Small intestine (tissue), 7 donors: Measurements from ENCODE around the gene MB21D2. TPM values are rescaled to one million over a fixed set of nuclear protein-coding genes. Genes with fewer than 3 reads are reported as not detected.
A peak's percentile ranks its signal among the peaks of the same experiment; 100 is the strongest.

Source experiments
- DNase-seq, 2 donors: peaks; one replicate each; pipeline versions ENCODE4 v3.0.0 to v3.0.0-alpha.2; 2013
- FAIRE-seq: peaks from 2 replicates; lab custom pipeline; 2012; peaks lifted over from hg19 to GRCh38; lab: Jason Lieb, UNC
- H3K27ac ChIP-seq, 3 donors: one replicate each; pipeline ENCODE4 v1.5.1; 2013; ENCODE audit warnings: low read length in 2 of 3, mild to moderate bottlenecking in 2 of 3, control low read depth in 1 of 3, inconsistent platforms in 1 of 3, low read depth in 1 of 3, moderate library complexity in 1 of 3
- H3K27me3 ChIP-seq, 3 donors: one replicate each; pipeline ENCODE4 v1.6.1; 2013; ENCODE audit warnings: low read length in 3 of 3, inconsistent platforms in 1 of 3; ENCODE audit not compliant: control insufficient read depth in 3 of 3, insufficient read depth in 3 of 3
- H3K36me3 ChIP-seq, 3 donors: one replicate each; pipeline ENCODE4 v1.6.1; 2013; ENCODE audit warnings: low read length in 3 of 3, inconsistent platforms in 1 of 3, low read depth in 1 of 3, mild to moderate bottlenecking in 1 of 3, moderate library complexity in 1 of 3; ENCODE audit not compliant: control insufficient read depth in 3 of 3, insufficient read depth in 2 of 3
- H3K4me1 ChIP-seq, 3 donors: one replicate each; pipeline ENCODE4 v1.6.1; 2013; ENCODE audit warnings: low read length in 2 of 3, inconsistent platforms in 1 of 3, low read depth in 1 of 3, mild to moderate bottlenecking in 1 of 3, moderate library complexity in 1 of 3; ENCODE audit not compliant: control insufficient read depth in 3 of 3, insufficient read depth in 2 of 3
- H3K4me3 ChIP-seq, 3 donors: one replicate each; pipeline ENCODE4 v1.5.1; 2013; ENCODE audit warnings: low read length in 3 of 3, control low read depth in 1 of 3, inconsistent platforms in 1 of 3, low read depth in 1 of 3, mild to moderate bottlenecking in 1 of 3, moderate library complexity in 1 of 3
- H3K9me3 ChIP-seq, 2 donors: one replicate each; pipeline ENCODE4 v1.6.1; 2013; ENCODE audit warnings: low read depth in 1 of 2, low read length in 1 of 2; ENCODE audit not compliant: control insufficient read depth in 2 of 2, insufficient read depth in 1 of 2
- whole genome bisulfite sequencing, 3 donors: extraction: QIAGEN DNeasy Blood & Tissue Kit; methylation state at CpG; one replicate each; pipeline ENCODE4 v1.1.7; 2013; 5-methylcytosine and 5-hydroxymethylcytosine counted together
- polyA plus RNA-seq, 4 donors: library from polyadenylated mRNA; stranded (reverse) in 3 of 4; unstranded in 1 of 4; fragments of 200-250 nt in 3 of 4; fragments of 120-200 nt in 1 of 4; gene quantifications; one replicate each; pipeline versions ENCODE4 v1.2.1 to v1.2.3, GENCODE V29; 2013
- donor health status: healthy with polysubstance abuse.
- donor health status: control.
- donor health status: control.
- donor health status: Bipolar disorder and iron deficiency.
- donor health status: healthy.

Gene MB21D2
- polyA plus RNA-seq, 4 donors, result 4.9 to 16.6 (median 13.6) TPM

DNA sequence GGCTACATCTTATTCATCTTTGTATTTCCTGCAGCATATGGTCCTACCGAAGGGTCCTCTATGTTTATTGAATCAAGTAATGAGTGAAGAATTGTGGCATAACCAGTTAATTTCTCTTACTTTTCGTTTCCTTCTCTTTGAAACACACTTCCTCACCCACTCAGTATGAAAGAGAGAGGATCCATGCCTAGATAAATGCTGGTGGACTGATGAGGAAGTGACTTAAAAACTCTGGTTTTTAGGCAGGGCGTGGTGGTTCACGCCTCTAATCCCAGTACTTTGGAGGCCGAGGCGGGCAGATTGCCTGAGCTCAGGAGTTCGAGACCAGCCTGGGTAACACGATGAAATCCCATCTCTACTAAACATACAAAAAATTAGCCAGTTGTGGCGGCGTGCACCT is 2.2 kb upstream of the MB21D2 start:
- no peaks in the 10 kb centered on the region for H3K36me3 ChIP-seq
- H3K4me1 ChIP-seq, result peaks cover 4 to 19% (median 6%) of the 10 kb centered on the region in 3 donors
- no peaks in the 10 kb centered on the region for H3K27me3 ChIP-seq
- 76 to 79% (median 76%) methylated on average over 10 of the region's 10 CpGs for WGBS, 3 donors
- H3K4me3 ChIP-seq, result no peak overlapping the region
- DNase-seq, result no peak
- H3K27ac ChIP-seq, result no peak overlapping the region
- H3K9me3 ChIP-seq, result no peaks in the 10 kb centered on the region
- FAIRE-seq, result no peak

DNA sequence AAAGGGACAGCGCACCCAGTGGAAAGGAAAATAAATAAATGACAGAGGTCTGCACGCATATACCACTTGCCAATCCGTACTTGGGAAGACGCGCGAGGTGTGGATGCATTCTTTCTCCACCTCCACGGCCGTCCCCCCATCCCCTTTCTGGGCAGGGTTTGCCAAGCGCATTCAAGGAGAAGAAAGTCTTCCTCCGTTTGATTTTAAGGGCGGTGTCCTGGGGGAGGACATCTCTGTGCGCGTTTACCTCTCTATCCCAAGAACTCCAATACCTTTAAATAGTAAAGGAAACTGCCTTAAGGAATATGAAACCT is 576 bp upstream of the MB21D2 start:
- H3K27ac ChIP-seq, result peak overlapping the region; percentile 90 to 98 (median 95)
- peaks cover 4 to 31% (median 7%) of the 10 kb centered on the region in 3 donors for H3K4me1 ChIP-seq
- H3K27me3 ChIP-seq, result no peaks in the 10 kb centered on the region
- FAIRE-seq, result no peak
- no peaks in the 10 kb centered on the region for H3K9me3 ChIP-seq
- peak overlapping the region; percentile 55 to 78 (median 75) for H3K4me3 ChIP-seq
- 2 to 3% (median 3%) methylated on average over 13 of the region's 13 CpGs for WGBS, 3 donors
- no peak for DNase-seq
- peaks cover 0 to 3% (median 0%) of the 10 kb centered on the region in 3 donors for H3K36me3 ChIP-seq

DNA sequence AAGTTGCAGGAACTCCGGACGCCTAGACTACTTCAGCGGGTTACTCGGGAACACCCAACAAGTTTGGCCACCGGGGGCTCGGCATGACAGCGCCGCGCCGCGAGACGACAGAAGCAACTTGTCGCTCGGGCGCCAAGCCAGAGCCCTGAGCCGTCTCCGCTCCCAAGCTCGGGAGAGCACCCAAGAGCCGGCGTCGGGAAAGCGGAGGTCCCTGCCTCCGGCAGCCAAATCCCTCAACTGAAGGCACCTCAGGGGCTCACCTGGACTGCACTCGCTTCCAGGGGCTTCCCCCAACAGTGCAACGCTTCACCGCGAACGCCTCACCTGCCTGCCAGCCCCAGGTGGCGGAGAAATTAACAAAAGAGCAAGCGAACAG is 640 bp downstream of the MB21D2 start:
- FAIRE-seq, result no peak
- H3K27me3 ChIP-seq, result no peaks in the 10 kb centered on the region
- no peaks in the 10 kb centered on the region for H3K9me3 ChIP-seq
- peak; percentile 71 to 84 for DNase-seq
- H3K4me3 ChIP-seq, result peak overlapping the region; percentile 55 to 78 (median 75)
- peaks cover 0 to 5% (median 0%) of the 10 kb centered on the region in 3 donors for H3K36me3 ChIP-seq
- H3K4me1 ChIP-seq, result peaks cover 4 to 29% (median 7%) of the 10 kb centered on the region in 3 donors
- H3K27ac ChIP-seq, result peak overlapping the region; percentile 90 to 98 (median 95)
- 1% methylated on average over 30 of the region's 30 CpGs for WGBS, 3 donors

DNA sequence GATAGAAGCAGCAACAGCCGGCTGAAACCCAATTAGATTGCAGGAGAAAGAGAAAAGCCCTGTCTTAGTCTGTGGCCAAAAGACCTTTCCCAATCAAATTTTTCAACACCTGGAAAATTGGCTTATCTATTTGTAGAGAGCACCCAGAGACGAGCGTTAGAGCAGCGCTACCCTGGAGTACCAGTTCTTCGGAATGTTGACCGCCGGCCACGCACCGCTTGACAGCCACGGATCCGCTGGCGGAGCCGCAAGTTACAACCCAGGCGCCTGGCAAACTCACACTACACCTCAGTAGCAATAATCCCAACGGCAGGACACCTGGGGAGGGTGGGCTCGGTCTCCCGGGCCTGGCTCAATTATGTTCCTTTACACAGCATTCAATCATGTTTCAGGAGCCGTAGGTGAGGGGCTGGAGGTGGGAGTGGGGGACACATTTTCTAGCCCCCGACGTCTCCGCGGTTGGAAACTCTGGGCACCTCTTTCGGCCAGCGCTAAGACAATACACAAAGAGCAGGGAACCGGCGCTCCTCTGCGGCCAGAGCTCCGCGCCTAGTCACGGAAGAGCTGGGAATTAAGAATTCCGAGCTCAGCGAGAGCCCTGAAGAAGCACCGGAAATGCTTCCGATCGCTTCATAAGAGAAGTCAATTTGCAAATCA is 1.2 kb downstream of the MB21D2 start:
- FAIRE-seq (no peak), DNase-seq (peak; percentile 42 to 65)
- peak overlapping the region; percentile 55 to 78 (median 75) for H3K4me3 ChIP-seq
- no peaks in the 10 kb centered on the region for H3K27me3 ChIP-seq
- peaks cover 4 to 30% (median 7%) of the 10 kb centered on the region in 3 donors for H3K4me1 ChIP-seq
- 1 to 3% (median 2%) methylated on average over 35 of the region's 35 CpGs for WGBS, 3 donors
- H3K9me3 ChIP-seq, result no peaks in the 10 kb centered on the region
- peaks cover 0 to 5% (median 0%) of the 10 kb centered on the region in 3 donors for H3K36me3 ChIP-seq
- peak overlapping the region; percentile 90 to 98 (median 95) for H3K27ac ChIP-seq

DNA sequence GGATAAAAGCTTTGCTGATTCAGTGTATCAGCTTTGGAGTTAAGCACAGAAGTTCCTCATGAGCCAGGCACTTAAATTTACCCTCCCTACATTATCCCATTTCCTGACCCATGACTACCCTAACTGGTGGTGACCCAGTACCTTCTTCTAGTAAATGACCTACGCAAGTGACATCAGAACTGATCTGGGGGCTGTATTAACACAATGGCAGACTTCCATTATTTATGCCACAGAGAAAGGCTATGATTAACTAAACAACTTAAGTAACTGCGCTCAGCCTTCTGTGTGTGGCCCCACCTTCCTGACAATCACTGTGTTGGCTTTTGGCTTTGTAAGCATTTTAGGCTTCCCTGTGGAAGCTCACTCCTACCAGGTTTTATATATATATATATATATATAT is 1.9 kb downstream of the MB21D2 start:
- FAIRE-seq (no peak), DNase-seq (peak; percentile 44 to 46)
- Histone ChIP-seq H3K4me1 (peaks cover 4 to 31% (median 7%) of the 10 kb centered on the region in 3 donors), H3K27ac (peak overlapping the region in 2 of 3 donors; percentile 44 to 90), H3K9me3 (no peaks in the 10 kb centered on the region), H3K27me3 (no peaks in the 10 kb centered on the region), H3K36me3 (peaks cover 0 to 5% (median 0%) of the 10 kb centered on the region in 3 donors), H3K4me3 (peak overlapping the region in 2 of 3 donors; percentile 75 to 78)
- WGBS, 3 donors, result 13 to 45% (median 40%) methylated on average over 2 of the region's 2 CpGs

DNA sequence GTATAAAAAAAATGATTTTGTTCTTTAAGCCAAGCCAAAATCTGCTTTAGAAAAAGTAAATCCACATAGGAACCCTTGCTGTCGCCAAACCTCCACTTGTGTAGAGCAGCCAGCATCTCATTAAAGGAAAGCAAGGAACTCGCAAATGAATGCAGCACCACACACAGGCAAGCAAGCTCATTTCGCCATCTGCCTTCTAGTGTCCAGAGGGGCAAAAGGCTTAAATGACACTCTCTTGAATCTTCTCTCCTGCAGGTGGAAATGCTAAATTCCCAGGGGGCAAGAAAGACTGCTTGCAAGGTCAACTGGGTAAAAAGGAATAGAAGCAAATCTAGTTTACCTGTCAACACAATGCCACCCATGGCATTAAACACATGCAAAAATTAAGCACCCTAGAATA is 2.4 kb downstream of the MB21D2 start:
- DNase-seq (peak; percentile 56 to 62), FAIRE-seq (no peak)
- H3K4me3 ChIP-seq, result peak overlapping the region in 2 of 3 donors; percentile 75 to 78
- H3K9me3 ChIP-seq, result no peaks in the 10 kb centered on the region
- peaks cover 0 to 5% (median 0%) of the 10 kb centered on the region in 3 donors for H3K36me3 ChIP-seq
- WGBS, 3 donors, result 17 to 38% (median 18%) methylated on average over 3 of the region's 3 CpGs
- H3K27ac ChIP-seq, result peak overlapping the region in 2 of 3 donors; percentile 44 to 90
- H3K4me1 ChIP-seq, result peaks cover 4 to 31% (median 7%) of the 10 kb centered on the region in 3 donors
- no peaks in the 10 kb centered on the region for H3K27me3 ChIP-seq

DNA sequence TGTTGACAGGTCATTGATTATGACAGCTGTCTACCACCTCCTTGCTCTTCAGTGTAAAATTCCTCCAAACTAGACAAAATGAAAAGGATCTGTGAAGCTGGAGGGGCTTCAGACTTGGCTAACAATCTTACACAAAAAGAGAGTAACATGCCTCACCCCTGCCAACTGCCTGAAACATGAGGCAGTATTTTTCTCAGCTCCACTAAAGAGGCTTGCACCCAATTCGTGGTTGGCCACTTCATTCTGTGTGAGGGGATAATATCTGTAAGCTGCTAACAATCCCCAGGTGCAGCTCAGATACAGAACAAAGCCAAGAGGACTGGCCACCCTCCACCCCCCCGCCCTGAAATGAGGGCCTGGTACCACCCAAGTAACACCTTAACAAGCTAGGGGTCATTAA is 2.8 kb downstream of the MB21D2 start:
- DNase-seq (no peak), FAIRE-seq (no peak)
- Histone ChIP-seq H3K9me3 (no peaks in the 10 kb centered on the region), H3K36me3 (peaks cover 0 to 6% (median 0%) of the 10 kb centered on the region in 3 donors), H3K4me3 (peak overlapping the region in 2 of 3 donors; percentile 75 to 78), H3K27me3 (no peaks in the 10 kb centered on the region), H3K27ac (peak overlapping the region in 2 of 3 donors; percentile 52 to 90), H3K4me1 (peaks cover 4 to 31% (median 7%) of the 10 kb centered on the region in 3 donors)
- WGBS, 3 donors, result 9 to 43% (median 18%) methylated on average over 2 of the region's 2 CpGs

DNA sequence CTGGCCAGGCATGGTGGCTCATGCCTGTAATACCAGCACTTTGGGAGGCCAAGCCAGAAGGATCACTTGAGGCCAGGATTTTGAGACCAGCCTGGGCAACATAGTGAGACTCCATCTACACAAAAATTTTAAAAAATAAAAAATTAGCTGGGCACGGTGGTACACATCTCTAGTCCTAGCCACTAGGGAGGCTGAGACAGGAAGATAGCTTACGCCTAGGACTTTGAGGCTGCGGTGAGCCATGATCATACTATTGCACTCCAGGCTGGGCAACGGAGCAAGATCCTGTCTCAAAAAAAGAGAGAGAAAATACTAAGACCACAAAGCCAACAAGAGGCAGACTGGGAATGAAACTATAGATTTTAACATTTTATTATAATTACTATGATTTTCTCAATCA is 4.1 kb downstream of the MB21D2 start:
- no peaks in the 10 kb centered on the region for H3K27me3 ChIP-seq
- 76 to 89% (median 80%) methylated on average over 4 of the region's 4 CpGs for WGBS, 3 donors
- FAIRE-seq, result no peak

More for the DNA sequence above, 4.1 kb downstream of the MB21D2 start:
- H3K4me3 ChIP-seq, result no peak overlapping the region
- peak overlapping the region in 1 of 3 donors; percentile 90 for H3K27ac ChIP-seq
- H3K36me3 ChIP-seq, result peaks cover 0 to 6% (median 0%) of the 10 kb centered on the region in 3 donors
- no peaks in the 10 kb centered on the region for H3K9me3 ChIP-seq
- H3K4me1 ChIP-seq, result peaks cover 3 to 27% (median 4%) of the 10 kb centered on the region in 3 donors
- DNase-seq, result no peak
